HuH-7.5 (cell line): ENCODE results near the gene CADPS2.

ENCODE experiments used
- DNase-seq: peaks from one replicate; pipeline ENCODE4 v3.0.0; 2011; ENCODE audit warnings: low spot score

CADPS2 gene

DNA sequence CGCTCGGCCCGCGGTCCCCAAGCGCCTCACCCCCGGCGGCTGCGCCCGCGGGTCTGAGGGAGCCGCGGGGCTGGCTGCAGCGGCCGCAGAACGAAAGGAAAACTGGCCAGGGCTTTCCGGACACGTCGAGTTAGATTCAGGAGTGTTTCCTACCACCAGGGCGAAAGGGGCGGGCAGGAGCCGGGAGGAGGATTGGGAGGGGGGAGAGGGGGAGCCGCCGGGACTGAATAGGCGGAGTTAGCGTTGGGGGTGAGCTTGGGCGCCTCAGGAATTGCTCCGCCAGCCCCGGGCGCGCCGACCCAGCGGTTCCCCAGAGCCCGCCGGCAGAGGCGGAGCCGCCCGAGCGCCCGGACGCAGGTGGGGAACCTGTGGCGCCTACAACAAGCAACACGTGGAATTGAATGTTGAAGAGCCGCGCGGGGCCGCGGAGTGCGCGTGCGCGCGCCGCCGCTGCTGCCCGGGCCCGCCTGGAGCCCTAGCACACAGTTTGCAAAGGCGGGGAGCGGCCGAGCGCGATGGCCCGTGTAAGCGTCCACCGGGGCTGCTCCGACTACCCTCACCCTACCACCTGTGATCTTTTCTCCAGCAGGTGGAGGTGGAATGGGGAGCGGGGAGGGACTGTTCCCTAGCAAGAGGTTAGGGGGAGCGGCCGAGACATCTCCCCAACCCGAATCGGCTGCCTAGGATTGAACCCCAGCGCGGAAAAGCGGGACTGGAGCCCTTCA lies at the start of gene CADPS2:
TSS of gene CADPS2 (minus strand) at position 104 of the 725 bp plus-strand sequence. CDS start 123 bp downstream, outside the sequence.
- DNase-seq = peak; percentile 95

DNA sequence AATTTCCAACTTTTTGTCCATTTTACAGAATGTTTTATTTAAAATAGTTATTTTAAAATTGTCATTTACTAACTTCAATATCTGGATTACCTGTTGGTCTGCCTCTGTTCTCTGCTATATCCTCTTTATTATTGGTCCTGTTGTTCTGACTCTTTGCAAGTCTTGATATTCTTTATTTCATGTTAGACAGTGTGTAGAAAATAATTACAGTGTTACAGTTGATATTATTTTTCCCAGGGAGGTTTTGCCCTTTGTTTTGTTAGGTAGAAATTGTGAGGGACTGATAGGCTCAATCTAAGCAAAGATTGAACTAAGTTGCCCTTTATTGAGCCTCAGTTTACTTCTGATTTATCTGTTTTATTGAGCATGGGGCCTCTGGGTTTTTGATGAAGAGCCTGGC lies 49.4 kb upstream of the CADPS2 start:
- DNase-seq = no peak

DNA sequence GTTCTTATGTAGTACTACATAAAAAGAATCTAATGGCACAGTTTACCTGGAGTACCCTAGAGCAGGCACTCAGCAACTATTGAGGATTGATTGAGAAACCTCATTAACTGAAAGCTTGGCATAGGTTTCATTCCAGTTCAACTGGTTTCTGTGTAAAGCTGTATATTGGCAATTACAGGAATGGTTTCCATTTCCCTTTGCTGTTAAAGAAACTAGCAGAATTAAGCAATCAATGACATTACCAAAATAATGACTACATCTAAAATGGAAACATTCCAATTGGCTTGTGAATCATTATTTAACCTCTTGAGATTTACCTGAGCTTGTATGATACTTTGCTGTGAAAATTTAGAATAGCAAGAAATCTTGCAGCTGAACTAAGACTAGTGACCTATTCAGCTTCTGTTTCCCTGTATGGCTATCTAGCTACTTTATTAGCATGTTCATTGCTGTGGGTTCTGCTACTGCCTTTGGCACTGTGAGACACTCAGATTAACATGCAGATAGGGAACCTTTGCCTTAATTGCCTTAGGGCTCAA lies 33.5 kb upstream of the CADPS2 start:
- DNase-seq = no peak

DNA sequence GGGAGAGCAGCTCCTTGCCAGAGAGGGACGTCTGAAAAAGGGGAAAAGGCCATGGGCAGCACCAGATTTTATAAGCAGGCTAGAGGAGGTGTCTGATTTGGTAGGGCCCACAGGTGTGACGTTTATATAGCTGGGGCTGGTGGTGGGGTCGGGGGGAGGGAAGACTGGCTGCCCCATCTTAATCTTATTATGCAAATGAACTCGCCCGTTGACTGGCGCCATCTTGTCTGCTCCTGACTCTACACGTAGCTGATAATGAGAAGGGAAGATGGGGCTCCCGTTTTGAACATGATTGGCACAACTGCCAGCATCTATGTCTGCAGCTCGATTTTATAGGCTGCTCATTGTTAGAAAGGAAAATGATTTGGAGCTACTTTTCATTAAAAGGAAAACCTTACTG lies 28.6 kb upstream of the CADPS2 start:
- no peak for DNase-seq

DNA sequence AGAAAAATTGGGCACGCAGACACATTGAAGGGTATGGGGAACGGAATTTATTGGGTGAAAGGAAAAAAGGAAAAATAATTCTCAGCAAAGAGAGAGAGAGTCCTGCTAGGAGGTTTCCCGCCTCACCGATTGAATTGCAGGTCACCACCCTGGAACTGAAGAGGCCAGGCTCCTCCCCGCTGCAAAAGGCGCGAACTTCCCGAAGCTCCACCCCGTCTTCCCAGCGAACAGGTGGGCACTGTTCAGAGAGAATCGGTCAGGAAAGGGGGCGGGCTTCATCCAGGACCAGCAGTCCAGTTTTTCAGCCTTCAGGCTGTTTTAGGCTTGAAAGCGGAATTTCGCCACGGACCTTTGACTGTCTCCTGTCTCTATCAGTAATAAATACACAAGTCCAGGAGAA lies 27.3 kb upstream of the CADPS2 start:
- DNase-seq = no peak

DNA sequence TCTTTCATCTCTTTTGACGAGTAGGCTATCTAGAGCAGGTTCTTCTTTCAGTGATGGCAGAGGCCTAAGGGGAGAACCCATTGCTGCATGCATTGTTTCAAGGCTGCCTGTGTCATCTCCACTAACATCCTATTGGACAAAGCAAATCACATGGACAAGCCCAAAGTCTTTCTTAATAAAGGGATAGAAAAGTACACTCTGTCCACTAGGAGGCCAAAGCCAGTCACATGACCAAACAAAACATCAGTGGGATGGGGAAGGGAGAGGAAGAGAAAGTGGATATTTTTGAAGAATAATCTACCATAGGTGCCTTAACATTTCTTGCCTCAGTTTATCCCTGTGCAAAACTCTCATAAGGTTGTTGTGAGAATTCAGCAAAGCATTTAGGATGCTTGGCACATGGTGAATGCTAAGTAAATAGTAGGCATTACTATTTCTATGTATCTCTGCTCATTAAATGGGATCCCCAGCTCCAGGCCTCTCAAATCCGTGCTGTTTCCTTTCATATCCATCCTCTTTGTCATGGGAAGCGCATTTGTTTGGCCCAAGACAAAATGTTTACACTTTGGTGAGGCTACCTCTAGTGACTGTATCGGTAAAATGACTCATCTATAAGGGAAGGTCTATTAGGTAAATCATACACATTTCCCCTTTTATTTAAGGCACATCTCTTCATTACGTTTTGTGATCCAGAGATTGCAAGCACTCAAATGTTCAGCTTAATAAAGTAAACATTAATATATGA lies 16.7 kb upstream of the CADPS2 start:
- no peak for DNase-seq

DNA sequence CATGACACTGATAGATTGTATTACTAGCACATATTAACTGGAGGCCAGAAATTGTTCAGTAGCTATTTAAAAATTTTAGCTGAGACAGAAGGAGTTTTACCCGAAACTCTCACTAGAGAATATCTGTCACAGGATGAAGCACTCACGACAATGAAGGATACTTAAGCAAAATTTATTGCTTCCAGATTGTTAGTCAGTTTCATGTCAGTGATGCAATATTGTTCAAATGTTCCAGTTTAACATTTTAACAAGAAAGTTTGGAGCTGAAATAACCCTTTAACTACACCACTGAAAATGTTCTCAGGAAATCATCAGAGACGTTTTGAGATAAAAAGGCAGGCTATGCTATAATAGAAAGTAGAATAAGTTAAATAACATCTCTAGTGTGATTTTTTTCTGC lies 15.0 kb upstream of the CADPS2 start:
- DNase-seq = no peak

DNA sequence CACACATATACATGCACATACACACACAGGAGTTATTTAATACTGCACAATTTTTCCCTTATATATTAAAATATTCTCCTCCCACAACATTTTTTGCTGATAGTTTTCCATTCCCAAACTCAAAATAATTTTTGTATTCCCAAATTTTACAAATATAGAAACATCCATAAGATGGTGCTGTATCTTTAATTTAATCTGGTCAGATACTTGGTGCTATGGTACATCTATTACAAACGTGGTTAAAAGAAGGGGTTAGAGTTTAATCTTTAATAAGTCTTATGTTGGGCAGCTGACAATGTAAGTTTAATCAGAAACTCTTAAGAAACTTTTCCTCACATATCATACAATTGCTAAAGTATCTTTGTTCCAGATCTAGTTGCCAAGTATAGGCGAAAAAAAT lies 10.2 kb upstream of the CADPS2 start:
- no peak for DNase-seq

DNA sequence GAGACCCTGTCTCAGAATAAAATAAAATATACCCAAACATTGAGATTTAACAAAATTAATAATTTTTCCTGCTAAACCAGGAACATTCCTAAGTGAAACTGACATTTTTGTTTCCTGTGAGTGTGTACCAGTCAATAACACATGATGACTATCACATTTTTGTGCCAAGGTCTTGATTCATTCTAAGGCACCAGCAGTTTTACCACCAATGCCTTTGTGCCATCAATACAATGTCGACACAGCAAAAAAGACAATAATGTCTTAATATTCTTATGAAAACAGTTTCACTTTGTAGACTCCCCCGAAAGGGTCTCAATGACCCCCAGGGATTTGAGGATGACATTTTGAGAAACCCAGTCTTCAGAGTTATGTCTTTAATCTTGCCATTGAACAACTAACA lies 7.2 kb upstream of the CADPS2 start:
- no peak for DNase-seq

DNA sequence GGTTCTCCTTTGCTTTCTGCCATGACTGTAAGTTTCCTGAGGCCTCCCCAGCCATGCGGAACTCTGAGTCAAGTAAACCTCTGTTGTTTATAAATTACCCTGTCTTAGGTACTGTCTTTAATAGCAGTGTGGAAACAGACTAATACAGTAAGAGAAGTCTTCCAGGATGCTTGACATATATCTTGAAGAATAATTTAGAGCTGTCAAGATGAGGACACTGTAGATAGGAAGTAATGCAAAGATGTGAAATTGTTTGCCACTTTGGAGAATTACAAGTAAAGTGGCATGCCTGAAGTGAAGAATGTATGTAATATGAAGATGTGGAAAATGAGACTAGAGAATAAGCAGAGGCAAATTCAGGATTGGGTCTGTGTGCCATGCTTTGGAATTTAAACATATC lies 2.9 kb upstream of the CADPS2 start:
- no peak for DNase-seq

DNA sequence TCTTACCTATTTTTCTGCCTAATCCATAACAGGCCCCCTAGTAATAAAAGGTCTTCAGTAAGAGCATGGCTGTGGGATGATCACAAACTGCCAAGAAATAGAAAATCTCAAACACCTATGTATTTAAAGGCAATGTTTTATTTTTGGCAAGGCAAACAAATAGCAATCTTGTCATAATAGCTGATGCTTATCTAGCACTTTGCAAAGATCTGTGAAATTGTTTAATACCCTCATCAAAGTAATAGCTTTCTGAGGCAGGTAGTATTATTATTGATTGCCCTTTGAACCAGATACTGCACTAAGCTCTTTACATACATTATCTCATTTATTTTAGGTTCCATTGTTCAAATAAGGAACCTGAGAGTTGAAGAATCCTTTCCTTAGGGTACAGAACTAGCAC lies 1.6 kb upstream of the CADPS2 start:
- no peak for DNase-seq

DNA sequence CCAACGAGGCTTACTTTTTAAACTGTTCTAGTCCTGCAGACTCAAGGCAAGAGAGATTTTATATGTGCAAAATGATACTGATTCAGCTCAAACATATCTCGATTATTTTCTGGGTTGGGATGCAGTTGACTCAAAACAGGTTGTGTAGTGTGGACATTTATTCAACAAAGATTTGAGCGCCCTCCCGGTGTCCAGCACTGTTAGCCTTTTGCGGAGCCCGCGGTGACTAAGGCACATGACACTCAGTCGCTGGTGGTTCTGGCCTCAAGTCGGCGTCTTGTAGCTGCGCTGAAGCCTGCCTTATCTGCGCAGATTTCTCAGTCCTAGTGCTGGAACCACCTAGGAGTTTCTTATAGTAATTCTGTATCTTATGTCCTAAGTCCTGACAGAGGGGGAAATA lies 938 bp upstream of the CADPS2 start:
- DNase-seq = peak; percentile 67

DNA sequence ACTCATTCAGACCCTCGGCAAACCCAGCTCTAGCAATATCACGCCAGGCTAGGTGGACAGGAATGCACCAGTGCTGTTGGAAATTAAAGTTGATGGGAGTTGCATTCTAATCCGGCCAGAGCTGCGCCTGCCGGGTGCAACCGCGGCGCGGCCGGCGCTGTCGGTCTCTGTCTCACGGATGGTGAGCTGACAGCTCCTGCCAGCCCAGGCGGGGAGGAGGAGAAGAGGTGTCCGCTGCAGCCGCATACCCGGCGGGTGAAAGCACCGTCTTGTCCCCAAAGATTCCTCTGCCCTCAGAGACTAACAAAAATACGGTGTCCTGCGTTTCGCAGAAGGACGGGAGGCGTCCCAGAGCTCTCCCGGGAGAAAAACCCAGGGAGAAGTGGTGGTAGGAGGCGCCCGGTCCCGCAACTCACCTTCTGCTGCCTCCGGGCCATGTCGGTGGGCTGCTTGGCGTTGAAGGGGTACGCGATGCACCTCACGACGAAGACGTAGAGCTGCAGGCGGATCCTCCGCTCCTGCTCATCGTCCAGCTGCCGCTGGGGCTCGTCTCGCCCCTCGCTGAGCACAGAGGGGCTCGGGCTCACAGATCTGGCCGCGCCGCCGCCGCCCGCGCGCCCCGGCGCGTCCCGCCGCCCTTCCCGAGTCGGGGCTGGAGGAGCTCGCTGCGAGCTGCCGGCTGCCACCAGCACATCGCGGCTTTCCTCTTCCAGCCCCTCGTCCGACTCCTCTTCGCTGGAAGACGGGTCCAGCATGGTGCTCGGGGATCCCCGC lies 490 bp downstream of the CADPS2 start:
- peak; percentile 74 for DNase-seq

DNA sequence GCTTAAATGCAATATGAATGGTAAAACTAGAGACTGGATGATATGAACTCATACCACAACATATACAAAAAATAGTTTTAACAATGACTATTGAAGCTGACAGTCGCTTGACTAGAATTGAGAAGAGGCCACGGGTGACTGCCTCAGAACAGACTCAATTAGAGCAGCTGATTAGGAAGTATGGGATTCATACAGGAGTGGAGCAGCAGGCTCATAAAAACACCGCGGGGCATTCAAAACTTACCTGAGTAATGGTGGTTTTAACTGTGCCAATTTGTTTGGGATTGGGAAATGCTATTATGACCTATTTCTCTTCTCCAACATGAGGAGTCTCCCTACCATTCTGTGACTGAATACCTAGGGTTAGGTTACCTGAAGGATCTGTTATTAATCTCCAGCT lies 2.1 kb downstream of the CADPS2 start:
- no peak for DNase-seq

DNA sequence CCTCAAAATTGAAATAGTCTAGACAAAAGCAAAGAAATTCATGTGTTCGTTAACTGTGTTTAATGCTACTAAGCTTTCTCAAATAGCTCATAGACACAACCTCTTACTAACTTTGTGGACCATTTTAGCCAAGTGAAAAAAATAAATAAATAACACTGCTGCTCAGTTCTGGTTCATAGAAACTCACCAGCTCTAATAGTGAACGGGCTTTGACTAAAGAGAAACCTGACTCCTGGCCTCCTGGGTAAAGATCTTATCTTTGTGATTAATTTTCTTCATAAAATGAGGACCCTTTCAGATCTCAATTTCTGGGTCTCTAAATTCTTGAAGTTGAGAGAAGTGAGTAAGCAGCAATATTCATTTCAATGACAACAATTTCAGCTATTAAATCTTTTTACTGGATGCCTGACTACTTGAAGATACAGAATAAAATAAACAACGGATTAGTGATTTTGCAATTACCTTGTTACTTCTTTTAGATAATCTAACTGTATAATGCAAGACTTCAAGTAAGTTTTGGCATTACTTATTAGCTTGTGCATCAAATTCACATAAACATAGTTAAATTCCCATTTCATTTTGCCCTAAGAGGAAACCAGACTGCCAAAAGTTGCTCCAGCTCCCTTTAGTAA lies 3.1 kb downstream of the CADPS2 start:
- DNase-seq = no peak

DNA sequence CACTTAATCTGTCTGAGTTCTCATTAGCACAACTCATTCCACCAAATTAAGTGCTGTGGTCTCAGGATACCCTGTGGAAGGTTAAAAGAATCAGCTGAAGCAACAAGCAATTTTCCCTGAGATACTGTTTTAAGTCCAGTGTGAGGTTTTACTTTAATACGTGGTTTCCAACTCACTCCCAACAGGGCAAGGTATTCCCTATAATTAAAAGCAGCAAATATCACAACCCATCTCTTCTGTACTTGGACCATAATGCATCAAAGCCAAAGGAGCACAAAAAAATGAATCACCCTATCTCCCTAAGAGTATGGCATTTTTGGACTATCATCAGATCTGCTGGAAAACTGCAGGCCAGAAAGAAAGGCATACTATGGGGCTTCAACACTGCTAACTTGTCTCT lies 4.9 kb downstream of the CADPS2 start:
- DNase-seq = no peak

DNA sequence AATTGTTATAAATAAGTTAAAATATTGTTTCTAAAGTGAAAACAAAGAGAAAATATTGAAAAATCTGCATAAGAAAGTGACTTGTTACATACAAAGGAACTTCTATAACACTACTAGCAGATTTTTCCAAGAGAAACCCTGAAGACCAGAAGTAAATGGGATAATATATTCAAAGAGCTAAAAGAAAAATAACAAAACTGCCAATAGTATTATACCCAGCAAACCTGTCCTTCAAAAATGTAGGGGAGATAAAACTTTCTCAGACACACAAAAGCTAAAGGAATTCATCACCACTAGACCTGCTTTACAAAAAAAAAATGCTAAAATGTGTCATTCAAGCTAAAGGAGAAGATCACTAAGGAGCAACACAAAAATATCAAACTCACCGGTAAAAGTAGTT lies 17.0 kb downstream of the CADPS2 start:
- DNase-seq = no peak

DNA sequence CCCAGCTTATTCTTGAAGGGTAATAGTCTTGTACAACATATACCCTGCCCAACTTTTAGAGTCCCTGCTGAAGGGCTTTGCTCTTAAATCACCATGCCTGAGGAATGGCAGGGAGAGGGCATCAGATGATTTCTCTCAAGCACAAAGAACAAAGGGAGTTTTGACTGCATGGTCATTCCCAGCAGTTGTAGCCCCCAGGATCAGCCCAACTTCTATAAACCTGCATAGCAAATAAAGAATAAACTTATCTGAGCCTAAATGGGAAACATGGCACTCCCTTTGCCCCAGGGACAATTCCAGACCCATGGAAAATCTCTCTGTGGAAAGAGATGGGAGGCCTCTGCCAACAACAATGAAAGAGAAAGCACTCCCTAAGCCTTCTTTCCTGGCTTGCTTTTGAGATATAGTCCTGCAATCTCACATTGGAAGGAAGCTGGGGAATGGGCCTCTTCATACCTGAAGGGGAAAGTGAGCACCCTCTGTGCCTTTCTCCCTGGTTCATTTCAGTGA lies 18.7 kb downstream of the CADPS2 start:
- no peak for DNase-seq

DNA sequence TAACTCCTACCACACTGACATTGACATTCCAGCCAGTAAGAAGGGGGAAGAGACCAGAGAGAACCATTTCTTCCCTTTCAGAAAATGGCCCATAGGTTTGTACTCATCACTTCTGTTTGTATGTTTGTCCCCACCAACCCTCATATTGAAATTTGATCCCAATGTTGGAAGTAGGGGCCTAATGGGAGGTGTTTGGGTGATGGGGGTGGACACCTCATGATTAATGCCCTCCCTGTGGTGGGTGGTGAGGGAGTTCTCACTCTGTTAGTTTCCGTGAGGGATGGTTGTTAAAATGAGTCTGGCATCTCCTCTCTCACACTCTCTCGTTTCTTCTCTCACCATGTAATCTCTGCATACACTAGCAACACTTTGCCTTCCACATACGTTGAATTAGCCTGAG lies 21.4 kb downstream of the CADPS2 start:
- DNase-seq = no peak

DNA sequence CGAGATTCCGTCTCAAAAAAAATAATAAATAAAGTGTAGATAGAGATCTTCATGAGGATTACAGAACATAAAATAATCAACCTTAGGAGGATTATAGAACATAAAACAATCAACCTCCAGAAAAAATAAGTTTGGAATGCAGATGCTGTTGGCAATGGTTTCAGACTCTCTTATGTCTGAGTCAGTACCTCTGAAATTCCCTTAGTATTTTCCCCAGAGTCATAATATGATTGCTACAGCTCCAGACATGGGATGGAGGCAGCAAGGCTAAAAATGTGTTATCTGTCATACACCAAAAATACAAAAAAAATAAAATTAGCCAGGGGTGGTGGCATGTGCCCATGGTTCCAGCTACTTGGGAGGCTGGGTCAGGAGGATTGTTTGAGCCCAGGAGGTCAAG lies 22.2 kb downstream of the CADPS2 start:
- no peak for DNase-seq

DNA sequence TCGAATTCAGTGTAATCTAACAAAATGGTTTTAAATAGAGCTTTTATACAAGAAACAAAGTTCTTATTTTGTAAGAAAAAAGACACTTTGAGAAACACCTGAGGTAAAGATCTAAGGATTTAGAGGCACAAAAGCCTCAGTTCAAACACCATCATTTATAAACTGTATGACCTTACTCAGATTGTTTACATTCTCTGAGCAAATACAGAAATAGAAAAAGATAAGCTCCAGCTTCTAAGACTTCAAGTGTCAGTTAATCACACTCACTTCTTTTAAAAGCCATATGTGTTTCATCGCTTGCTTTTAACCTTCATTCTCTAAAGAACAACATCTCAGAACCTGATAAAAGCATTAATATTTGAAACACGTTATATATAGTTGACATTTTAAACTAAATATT lies 27.9 kb downstream of the CADPS2 start:
- no peak for DNase-seq

DNA sequence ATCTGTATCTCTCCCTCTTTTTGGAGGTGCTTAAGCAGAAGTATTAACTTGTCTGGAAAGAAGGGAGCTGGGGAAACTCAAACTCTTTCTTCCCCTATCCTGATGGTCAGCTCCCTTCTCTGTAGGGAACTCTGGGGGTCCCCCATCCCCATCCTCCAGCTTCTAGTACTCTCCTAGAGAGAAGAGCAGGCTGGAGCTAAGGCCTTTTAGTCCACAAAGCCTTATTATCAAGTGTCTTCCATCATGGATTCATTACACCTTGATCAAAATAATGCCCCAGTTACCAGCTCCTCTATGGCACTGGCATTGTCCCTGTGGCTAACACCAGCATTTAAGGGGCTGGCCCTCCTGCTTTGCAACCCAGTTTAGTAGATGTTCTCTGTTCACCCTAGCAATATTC lies 35.7 kb downstream of the CADPS2 start:
- no peak for DNase-seq
